ENCODE results near the gene MED8. TPM values are rescaled to one million over a fixed set of nuclear protein-coding genes. Genes with fewer than 3 reads are reported as not detected.

The MED8 gene
- total and polyA plus RNA-seq, 2 of the 13 experiments (the other 11 are each of a cell fraction or from before 2014, with no cell fraction given): 16.9 to 77.4 TPM

GRCh38 chr1:43348343-43348808 lies 41.2 kb downstream of the MED8 start (continued):
- TF ChIP-seq, protein P1, sequence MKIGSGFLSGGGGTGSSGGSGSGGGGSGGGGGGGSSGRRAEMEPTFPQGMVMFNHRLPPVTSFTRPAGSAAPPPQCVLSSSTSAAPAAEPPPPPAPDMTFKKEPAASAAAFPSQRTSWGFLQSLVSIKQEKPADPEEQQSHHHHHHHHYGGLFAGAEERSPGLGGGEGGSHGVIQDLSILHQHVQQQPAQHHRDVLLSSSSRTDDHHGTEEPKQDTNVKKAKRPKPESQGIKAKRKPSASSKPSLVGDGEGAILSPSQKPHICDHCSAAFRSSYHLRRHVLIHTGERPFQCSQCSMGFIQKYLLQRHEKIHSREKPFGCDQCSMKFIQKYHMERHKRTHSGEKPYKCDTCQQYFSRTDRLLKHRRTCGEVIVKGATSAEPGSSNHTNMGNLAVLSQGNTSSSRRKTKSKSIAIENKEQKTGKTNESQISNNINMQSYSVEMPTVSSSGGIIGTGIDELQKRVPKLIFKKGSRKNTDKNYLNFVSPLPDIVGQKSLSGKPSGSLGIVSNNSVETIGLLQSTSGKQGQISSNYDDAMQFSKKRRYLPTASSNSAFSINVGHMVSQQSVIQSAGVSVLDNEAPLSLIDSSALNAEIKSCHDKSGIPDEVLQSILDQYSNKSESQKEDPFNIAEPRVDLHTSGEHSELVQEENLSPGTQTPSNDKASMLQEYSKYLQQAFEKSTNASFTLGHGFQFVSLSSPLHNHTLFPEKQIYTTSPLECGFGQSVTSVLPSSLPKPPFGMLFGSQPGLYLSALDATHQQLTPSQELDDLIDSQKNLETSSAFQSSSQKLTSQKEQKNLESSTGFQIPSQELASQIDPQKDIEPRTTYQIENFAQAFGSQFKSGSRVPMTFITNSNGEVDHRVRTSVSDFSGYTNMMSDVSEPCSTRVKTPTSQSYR (CRISPR knock-in tag; IDR thresholded peaks at IDR 0.05; ENCODE audit: borderline replicate concordance): no peak
- TF ChIP-seq AHDC1 (CRISPR knock-in tag; IDR thresholded peaks at IDR 0.05; ENCODE audit: borderline replicate concordance): no peak
- TF ChIP-seq CHD2 (IDR thresholded peaks at IDR 0.05; ENCODE audit: low read depth, low read length): peak; percentile 53; the same call in 1 of the 2 replicates
- TF ChIP-seq ZNF501 (CRISPR knock-in tag; IDR thresholded peaks at IDR 0.05): peak; percentile 80
- TF ChIP-seq ZNF296 (CRISPR knock-in tag; conservative IDR thresholded peaks at IDR 0.05): 0 out of 2 replicates have a peak, but pooled peaks have one; percentile 59
- 0 out of 2 replicates have a peak, but pooled peaks have one; percentile 78 for TF ChIP-seq NFATC3 (CRISPR knock-in tag; IDR thresholded peaks at IDR 0.05)
- 0 out of 2 replicates have a peak, but pooled peaks have one; percentile 80 for TF ChIP-seq ZNF83 (CRISPR knock-in tag; IDR thresholded peaks at IDR 0.05; ENCODE audit: borderline replicate concordance)
- 0 out of 2 replicates have a peak, but pooled peaks have one; percentile 7 for TF ChIP-seq ESRRA (CRISPR knock-in tag; IDR thresholded peaks at IDR 0.05; ENCODE audit: low read depth)
- TF ChIP-seq ZNF563 (CRISPR knock-in tag; IDR thresholded peaks at IDR 0.05): no peak
- no peak for TF ChIP-seq ELF4 (CRISPR knock-in tag; IDR thresholded peaks at IDR 0.05; ENCODE audit: borderline replicate concordance)
- 0 out of 2 replicates have a peak, but pooled peaks have one; percentile 6 for TF ChIP-seq FOXM1 (CRISPR knock-in tag; IDR thresholded peaks at IDR 0.05)
- 0 out of 2 replicates have a peak, but pooled peaks have one; percentile 59 for TF ChIP-seq ZBTB39 (CRISPR knock-in tag; IDR thresholded peaks at IDR 0.05)
- no peak for TF ChIP-seq ZNF30 (CRISPR knock-in tag; IDR thresholded peaks at IDR 0.05)
- TF ChIP-seq ZFP90 (CRISPR knock-in tag; IDR thresholded peaks at IDR 0.05; ENCODE audit: borderline replicate concordance): 0 out of 2 replicates have a peak, but pooled peaks have one; percentile 9
- TF ChIP-seq NFE2L1 (CRISPR knock-in tag; IDR thresholded peaks at IDR 0.05; ENCODE audit: borderline replicate concordance): 0 out of 2 replicates have a peak, but pooled peaks have one; percentile 66
- TF ChIP-seq ZNF616 (CRISPR knock-in tag; IDR thresholded peaks at IDR 0.05; ENCODE audit: low read depth): no peak
- no peak for TF ChIP-seq ZBTB1 (CRISPR knock-in tag; IDR thresholded peaks at IDR 0.05; ENCODE audit: borderline replicate concordance)
- TF ChIP-seq FOXC1 (CRISPR knock-in tag; IDR thresholded peaks at IDR 0.05; ENCODE audit: borderline replicate concordance): 0 out of 2 replicates have a peak, but pooled peaks have one; percentile 83

All from HepG2 (cell line).